Measurements from ENCODE around the gene COQ10B.

COQ10B gene

GRCh38 chr2:197452754-197453122 is 614 bp upstream of the COQ10B start:
- H3K27me3 ChIP-seq (ENCODE audit: insufficient read depth, poor library complexity, severe bottlenecking): no peaks in the 10 kb centered on the region
- peak; percentile 22 for ATAC-seq (ENCODE audit: low read depth)
- no peak for TF ChIP-seq CTCF (IDR thresholded peaks at IDR 0.05; ENCODE audit: poor library complexity, severe bottlenecking)

GRCh38 chr2:197453914-197454398 is 604 bp downstream of the COQ10B start:
- H3K36me3 ChIP-seq (ENCODE audit: low read depth): peaks cover 13% of the 10 kb centered on the region
- peak overlapping the region; percentile 89 for H3K4me3 ChIP-seq (ENCODE audit: severe bottlenecking)
- no peaks in the 10 kb centered on the region for H3K27me3 ChIP-seq (ENCODE audit: insufficient read depth, poor library complexity, severe bottlenecking)
- no peak for TF ChIP-seq CTCF (IDR thresholded peaks at IDR 0.05; ENCODE audit: poor library complexity, severe bottlenecking)
- peak overlapping the region; percentile 88 for H3K27ac ChIP-seq (ENCODE audit: poor library complexity, severe bottlenecking)
- no peaks in the 10 kb centered on the region for H3K4me1 ChIP-seq (ENCODE audit: insufficient read depth, poor library complexity, severe bottlenecking)
- ATAC-seq (ENCODE audit: low read depth): peak; percentile 61
- DNase-seq (ENCODE audit: low spot score): peak; percentile 70
- no peaks in the 10 kb centered on the region for H3K9me3 ChIP-seq (ENCODE audit: severe bottlenecking)

More at GRCh38 chr2:197452754-197453122, 614 bp upstream of the COQ10B start:
- H3K4me3 ChIP-seq (ENCODE audit: severe bottlenecking): peak overlapping the region; percentile 89
- peaks cover 7% of the 10 kb centered on the region for H3K36me3 ChIP-seq (ENCODE audit: low read depth)
- no peak for DNase-seq (ENCODE audit: low spot score)
- H3K4me1 ChIP-seq (ENCODE audit: insufficient read depth, poor library complexity, severe bottlenecking): no peaks in the 10 kb centered on the region
- H3K27ac ChIP-seq (ENCODE audit: poor library complexity, severe bottlenecking): peak overlapping the region; percentile 88
- H3K9me3 ChIP-seq (ENCODE audit: severe bottlenecking): no peaks in the 10 kb centered on the region

GRCh38 chr2:197454923-197455322 is 1.6 kb downstream of the COQ10B start:
- no peak for TF ChIP-seq CTCF (IDR thresholded peaks at IDR 0.05; ENCODE audit: poor library complexity, severe bottlenecking)
- Histone ChIP-seq H3K9me3 (ENCODE audit: severe bottlenecking) (no peaks in the 10 kb centered on the region), H3K36me3 (ENCODE audit: low read depth) (peaks cover 23% of the 10 kb centered on the region), H3K27me3 (ENCODE audit: insufficient read depth, poor library complexity, severe bottlenecking) (no peaks in the 10 kb centered on the region), H3K4me1 (ENCODE audit: insufficient read depth, poor library complexity, severe bottlenecking) (no peaks in the 10 kb centered on the region), H3K27ac (ENCODE audit: poor library complexity, severe bottlenecking) (peak overlapping the region; percentile 88), H3K4me3 (ENCODE audit: severe bottlenecking) (peak overlapping the region; percentile 89)
- no peak for DNase-seq (ENCODE audit: low spot score)
- no peak for ATAC-seq (ENCODE audit: low read depth)

GRCh38 chr2:197455428-197455827 is 2.1 kb downstream of the COQ10B start:
- H3K27me3 ChIP-seq (ENCODE audit: insufficient read depth, poor library complexity, severe bottlenecking): no peaks in the 10 kb centered on the region
- no peak for DNase-seq (ENCODE audit: low spot score)
- H3K27ac ChIP-seq (ENCODE audit: poor library complexity, severe bottlenecking): no peak overlapping the region
- no peaks in the 10 kb centered on the region for H3K9me3 ChIP-seq (ENCODE audit: severe bottlenecking)
- no peak overlapping the region for H3K4me3 ChIP-seq (ENCODE audit: severe bottlenecking)
- no peak for TF ChIP-seq CTCF (IDR thresholded peaks at IDR 0.05; ENCODE audit: poor library complexity, severe bottlenecking)
- H3K36me3 ChIP-seq (ENCODE audit: low read depth): peaks cover 28% of the 10 kb centered on the region
- H3K4me1 ChIP-seq (ENCODE audit: insufficient read depth, poor library complexity, severe bottlenecking): peaks cover 3% of the 10 kb centered on the region
- ATAC-seq (ENCODE audit: low read depth): no peak

- DNase-seq (ENCODE audit: low spot score) (no peak), ATAC-seq (ENCODE audit: low read depth) (no peak)
- H3K27ac ChIP-seq (ENCODE audit: poor library complexity, severe bottlenecking): no peak overlapping the region
- peaks cover 64% of the 10 kb centered on the region for H3K36me3 ChIP-seq (ENCODE audit: low read depth)
- H3K9me3 ChIP-seq (ENCODE audit: severe bottlenecking): no peaks in the 10 kb centered on the region
- TF ChIP-seq CTCF (IDR thresholded peaks at IDR 0.05; ENCODE audit: poor library complexity, severe bottlenecking): no peak
- peaks cover 8% of the 10 kb centered on the region for H3K4me1 ChIP-seq (ENCODE audit: insufficient read depth, poor library complexity, severe bottlenecking)
- no peaks in the 10 kb centered on the region for H3K27me3 ChIP-seq (ENCODE audit: insufficient read depth, poor library complexity, severe bottlenecking)
- no peak overlapping the region for H3K4me3 ChIP-seq (ENCODE audit: severe bottlenecking)
Measured at GRCh38 chr2:197460649-197461048, 7.3 kb downstream of the COQ10B start.
